Neural cell (in vitro differentiated cells): ENCODE data around the gene CRYBB1. TPM values are rescaled to one million over a fixed set of nuclear protein-coding genes. Genes with fewer than 3 reads are reported as not detected.

Experiments
- H2AFZ ChIP-seq: fragments of 200-600, 300-800 bp; sonication (generic), shearing (Covaris generic); 2 replicates; pipeline ENCODE4 v1.6.0; 2014; ENCODE audit warnings: low read depth, mild to moderate bottlenecking, antibody characterized with exemption, low read length, moderate library complexity
- H3F3A ChIP-seq: fragments of 200-600 bp; shearing (Covaris generic); 2 replicates; pipeline ENCODE4 v1.6.1; 2016; ENCODE audit warnings: mild to moderate bottlenecking, moderate library complexity, mixed read lengths, antibody characterized with exemption, low read length; ENCODE audit not compliant: insufficient read depth, poor library complexity, severe bottlenecking
- H3K27ac ChIP-seq: fragments of 200-600, 300-800 bp; sonication (generic), shearing (Covaris generic); 2 replicates; pipeline ENCODE4 v1.5.1; 2014; ENCODE audit warnings: mild to moderate bottlenecking, low read length, moderate library complexity
- H3K27me3 ChIP-seq: fragments of 300-800, 200-600 bp; sonication (generic), shearing (Covaris generic); 2 replicates; pipeline ENCODE4 v1.6.0; 2014; ENCODE audit warnings: mild to moderate bottlenecking, low read depth, low read length, moderate library complexity; ENCODE audit not compliant: insufficient read depth
- H3K36me3 ChIP-seq: fragments of 300-800, 200-600 bp; sonication (generic), shearing (Covaris generic); 2 replicates; pipeline ENCODE4 v1.5.1; 2014; ENCODE audit warnings: mild to moderate bottlenecking, antibody characterized with exemption, low read length, moderate library complexity; ENCODE audit not compliant: insufficient read depth
- H3K4me2 ChIP-seq: fragments of 300-800, 200-600 bp; sonication (generic), shearing (Covaris generic); 2 replicates; pipeline ENCODE4 v1.6.0; 2014; ENCODE audit warnings: mild to moderate bottlenecking, low read length
- H3K4me3 ChIP-seq: fragments of 300-800, 200-600 bp; sonication (generic), shearing (Covaris generic); 2 replicates; pipeline ENCODE4 v1.5.1; 2014; ENCODE audit warnings: mild to moderate bottlenecking, low read length, moderate library complexity
- H3K79me2 ChIP-seq: fragments of 200-600 bp; shearing (Covaris generic); replicated peaks from 2 replicates; pipeline ENCODE4 v1.6.0; 2014; ENCODE audit warnings: mild to moderate bottlenecking, low read length, moderate library complexity; ENCODE audit not compliant: insufficient read depth
- H3K9ac ChIP-seq: fragments of 300-800, 200-600 bp; sonication (generic), shearing (Covaris generic); 2 replicates; pipeline ENCODE4 v1.6.1; 2016; ENCODE audit warnings: mild to moderate bottlenecking, low read length, mixed read lengths
- H3K9me2 ChIP-seq: fragments of 200-600 bp; shearing (Covaris generic); 2 replicates; pipeline ENCODE4 v1.6.1; 2016; ENCODE audit warnings: mild to moderate bottlenecking, low read length, mixed read lengths; ENCODE audit not compliant: insufficient read depth
- H3K9me3 ChIP-seq: fragments of 200-600, 300-800 bp; sonication (generic), shearing (Covaris generic); 2 replicates; pipeline ENCODE4 v1.6.1; 2016; ENCODE audit warnings: mild to moderate bottlenecking, mixed run types, low read length, moderate library complexity, mixed read lengths
- H4K20me1 ChIP-seq: fragments of 200-600 bp; shearing (Covaris generic); 2 replicates; pipeline ENCODE4 v1.6.1; 2016; ENCODE audit warnings: mild to moderate bottlenecking, mixed run types; ENCODE audit not compliant: insufficient read depth
- CTCF ChIP-seq: fragments of 450-650 bp; IDR thresholded peaks from 2 replicates; pipeline ENCODE4 v1.5.1; 2014; ENCODE audit warnings: antibody characterized with exemption, mild to moderate bottlenecking, moderate library complexity; ENCODE audit not compliant: poor library complexity, severe bottlenecking
- EP300 ChIP-seq: fragments of 450-650 bp; conservative IDR thresholded peaks from 2 replicates; pipeline ENCODE4 v1.6.1; 2014; ENCODE audit warnings: antibody characterized with exemption, mild to moderate bottlenecking, moderate library complexity; ENCODE audit not compliant: poor library complexity, severe bottlenecking
- EZH2 ChIP-seq: fragments of 200-600, 300-800 bp; shearing (Covaris generic), sonication (generic); IDR thresholded peaks from 2 replicates; pipeline ENCODE4 v1.6.1; 2014; ENCODE audit warnings: antibody characterized with exemption, low read length, borderline replicate concordance, mild to moderate bottlenecking; ENCODE audit not compliant: insufficient read depth, poor library complexity, severe bottlenecking
- MXI1 ChIP-seq: fragments of 450-650 bp; conservative IDR thresholded peaks from 2 replicates; pipeline ENCODE4 v1.6.1; 2014; ENCODE audit warnings: antibody characterized with exemption, mild to moderate bottlenecking; ENCODE audit not compliant: poor library complexity, severe bottlenecking
- POLR2AphosphoS5 ChIP-seq: IDR thresholded peaks from 2 replicates; pipeline ENCODE4 v1.6.1; 2012
- RAD21 ChIP-seq: fragments of 450-650 bp; conservative IDR thresholded peaks from 2 replicates; pipeline ENCODE4 v1.6.1; 2014; ENCODE audit warnings: antibody characterized with exemption, mild to moderate bottlenecking, moderate library complexity
- REST ChIP-seq: IDR thresholded peaks from 2 replicates; pipeline ENCODE4 v1.6.1; 2012; ENCODE audit warnings: borderline replicate concordance
- SMC3 ChIP-seq: fragments of 450-650 bp; conservative IDR thresholded peaks from 2 replicates; pipeline ENCODE4 v1.6.1; 2014; ENCODE audit warnings: antibody characterized with exemption, mild to moderate bottlenecking, moderate library complexity; ENCODE audit not compliant: poor library complexity
- TAF1 ChIP-seq: IDR thresholded peaks from 2 replicates; pipeline ENCODE4 v1.6.1; 2012; ENCODE audit warnings: low read depth
- polyA plus RNA-seq: library from polyadenylated mRNA; depleted of rRNA; stranded (reverse); fragments of >200 nt; gene quantifications from 2 replicates; pipeline ENCODE4 v1.2.3, GENCODE V29; 2014

Gene CRYBB1
- polyA plus RNA-seq, 1 donor from 2014 or later, result not detected

GRCh38 chr22:26564672-26565071, 53.2 kb downstream of the CRYBB1 start:
- Histone ChIP-seq H2AFZ (no peak overlapping the region), H4K20me1 (no peaks in the 10 kb centered on the region), H3K79me2 (no peaks in the 10 kb centered on the region), H3F3A (no peaks in the 10 kb centered on the region), H3K9me3 (no peaks in the 10 kb centered on the region), H3K27me3 (no peaks in the 10 kb centered on the region), H3K36me3 (no peaks in the 10 kb centered on the region), H3K4me3 (no peak overlapping the region), H3K4me2 (no peak overlapping the region), H3K27ac (no peak overlapping the region), H3K9ac (no peak overlapping the region), H3K9me2 (no peaks in the 10 kb centered on the region)
- no peak for TF ChIP-seq SMC3
- TF ChIP-seq MXI1, result no peak
- no peak for TF ChIP-seq EZH2
- TF ChIP-seq EP300, result no peak
- no peak for TF ChIP-seq CTCF
- TF ChIP-seq TAF1, result no peak
- no peak for TF ChIP-seq REST
- TF ChIP-seq POLR2AphosphoS5, result no peak
- TF ChIP-seq RAD21, result no peak

- H3F3A ChIP-seq, result no peaks in the 10 kb centered on the region
- H3K4me3 ChIP-seq, result no peak overlapping the region
- H3K27me3 ChIP-seq, result no peaks in the 10 kb centered on the region
- H3K9me2 ChIP-seq, result no peaks in the 10 kb centered on the region
- H3K9ac ChIP-seq, result no peak overlapping the region
- no peaks in the 10 kb centered on the region for H3K79me2 ChIP-seq
- H2AFZ ChIP-seq, result no peak overlapping the region
- TF ChIP-seq MXI1 (no peak), SMC3 (no peak), EP300 (no peak), POLR2AphosphoS5 (no peak), EZH2 (no peak), REST (no peak), TAF1 (no peak), RAD21 (no peak), CTCF (no peak)
- no peaks in the 10 kb centered on the region for H3K9me3 ChIP-seq
- no peak overlapping the region for H3K27ac ChIP-seq
- no peaks in the 10 kb centered on the region for H4K20me1 ChIP-seq
- no peaks in the 10 kb centered on the region for H3K36me3 ChIP-seq
- no peak overlapping the region for H3K4me2 ChIP-seq
These were observed 53.6 kb downstream of the CRYBB1 start for GRCh38 chr22:26564181-26564580.
